GM12878 (cell line): ENCODE results near the gene IRX5. TPM values are rescaled to one million over a fixed set of nuclear protein-coding genes. Genes with fewer than 3 reads are reported as not detected.

Experiments
- ATAC-seq: fragments of 200-7000 bp; cut with Tn5 transposase; 3 replicates; pipeline ENCODE4 v1.9.1; 2020; ENCODE audit warnings: mild to moderate bottlenecking, moderate library complexity
- BruUV-seq: library from RNA; stranded (reverse); fragments of 400-500 nt; replicated peaks from 2 replicates; lab custom pipeline; 2021; lab: Mats Ljungman, UMichigan
- CTCF ChIA-PET: fragments of 300-600 bp; sonication (Branson Sonifier 250); formaldehyde crosslinking; extraction: SDS; loops from one replicate; lab custom pipeline; 2021; ENCODE audit warnings: inconsistent platforms; lab: Yijun Ruan, JAX
- POLR2A ChIA-PET: fragments of 350-600 bp; formaldehyde crosslinking; extraction: SDS; loops from one replicate; lab custom pipeline; 2021; ENCODE audit warnings: inconsistent platforms; lab: Charles Lee
- RAD21 ChIA-PET: fragments of 300-600 bp; sonication (Branson Sonifier 250); formaldehyde crosslinking; loops from one replicate; lab custom pipeline; 2023; ENCODE audit warnings: antibody characterized with exemption; ENCODE audit not compliant: unreplicated experiment; lab: Charles Lee
- SMC1A ChIA-PET: fragments of 300-600 bp; sonication (Branson Sonifier 250); formaldehyde crosslinking; loops from one replicate; lab custom pipeline; 2023; ENCODE audit not compliant: unreplicated experiment, uncharacterized antibody; lab: Charles Lee
- DNase-seq: peaks from one replicate; pipeline ENCODE4 v3.0.0-alpha.2; 2011; ENCODE audit warnings: low read depth, low spot score
- FAIRE-seq: peaks from 3 replicates; lab custom pipeline; 2011; peaks lifted over from hg19 to GRCh38; lab: Jason Lieb, UNC
- H2AFZ ChIP-seq: 2 replicates; pipeline ENCODE4 v1.6.0; 2011; ENCODE audit warnings: low read depth, low read length, control low read depth; ENCODE audit not compliant: control insufficient read depth
- H3K27ac ChIP-seq: 2 replicates; pipeline ENCODE4 v1.5.1; 2011; ENCODE audit warnings: control low read depth; ENCODE audit not compliant: control insufficient read depth, insufficient read depth
- H3K27me3 ChIP-seq, 2 experiments: replicated peaks in 1 of 2; 2 replicates each; pipeline versions ENCODE4 v1.6.0 to v1.6.1; 2011; ENCODE audit warnings: low read length in 1 of 2; ENCODE audit not compliant: control insufficient read depth in 2 of 2, insufficient read depth in 2 of 2
- H3K36me3 ChIP-seq, 2 experiments: 2 replicates each; pipeline ENCODE4 v1.5.1; 2011; ENCODE audit warnings: low read length in 1 of 2; ENCODE audit not compliant: control insufficient read depth in 2 of 2, insufficient read depth in 2 of 2
- H3K4me1 ChIP-seq: 2 replicates; pipeline ENCODE4 v1.6.1; 2011; ENCODE audit warnings: mild to moderate bottlenecking, low read length, moderate library complexity, mixed read lengths; ENCODE audit not compliant: control insufficient read depth, insufficient read depth
- H3K4me2 ChIP-seq: 2 replicates; pipeline ENCODE4 v1.6.0; 2011; ENCODE audit warnings: control low read depth; ENCODE audit not compliant: control insufficient read depth, insufficient read depth
- H3K4me3 ChIP-seq: fragments of 200-600 bp; sonication (generic); 2 replicates; pipeline ENCODE4 v1.5.1; 2016
- H3K79me2 ChIP-seq: 2 replicates; pipeline ENCODE4 v1.6.0; 2011; ENCODE audit warnings: low read length; ENCODE audit not compliant: control insufficient read depth, insufficient read depth
- H3K9ac ChIP-seq: 2 replicates; pipeline ENCODE4 v1.8.0; 2011; ENCODE audit warnings: low read length, control low read depth, mixed read lengths; ENCODE audit not compliant: control insufficient read depth, insufficient read depth
- H3K9me3 ChIP-seq: replicated peaks from 3 replicates; pipeline ENCODE4 v1.5.1; 2011; ENCODE audit warnings: mild to moderate bottlenecking, low read length; ENCODE audit not compliant: control insufficient read depth, insufficient read depth
- H4K20me1 ChIP-seq: 2 replicates; pipeline ENCODE4 v1.6.0; 2011; ENCODE audit not compliant: control insufficient read depth, insufficient read depth
- CHD2 ChIP-seq: IDR thresholded peaks from 2 replicates; pipeline ENCODE4 v1.6.1; 2011; ENCODE audit warnings: low read depth, low read length, improper control_type of control experiment, borderline replicate concordance
- CREB1 ChIP-seq: IDR thresholded peaks from 2 replicates; pipeline ENCODE4 v1.6.1; 2012; ENCODE audit warnings: low read depth, mild to moderate bottlenecking, inconsistent platforms
- HCFC1 ChIP-seq: fragments of 150-350 bp; IDR thresholded peaks from 2 replicates; pipeline ENCODE4 v1.6.1; 2014; ENCODE audit warnings: low read length
- RELA ChIP-seq: fragments of 450-650 bp; IDR thresholded peaks from 2 replicates; pipeline ENCODE4 v1.8.0; 2014; ENCODE audit warnings: borderline replicate concordance; ENCODE audit not compliant: partially characterized antibody
- TCF3 ChIP-seq: IDR thresholded peaks from 2 replicates; pipeline ENCODE4 v1.6.1; 2012; ENCODE audit warnings: low read depth, mild to moderate bottlenecking, low read length, borderline replicate concordance; ENCODE audit not compliant: insufficient read depth
- WGBS: methylation state at CpG from one replicate; pipeline ENCODE4 v1.1.6; 2016; ENCODE audit warnings: low lambda C conversion rate; ENCODE audit not compliant: insufficient replicate concordance, insufficient coverage; ENCODE audit errors: missing lambda C conversion rate; 5-methylcytosine and 5-hydroxymethylcytosine counted together
- in situ Hi-C: fragments of 300-500 bp; cut with MboI; formaldehyde crosslinking; loops from 9 replicates; pipeline ENCODE4 v1.14.3; 2018; ENCODE audit warnings: mixed read lengths
- intact Hi-C: fragments of 100-400 bp; cut with micrococcal nuclease; formaldehyde crosslinking; loops from one replicate; pipeline ENCODE4 v1.14.2; 2022; ENCODE audit not compliant: unreplicated experiment
- polyA plus RNA-seq, 11 experiments: library from polyadenylated mRNA; depleted of rRNA in 4 of 11; unstranded in 6 of 11; stranded (reverse) in 5 of 11; fragments of >200 nt; fragmentation: Nextera tagmentation in 4 of 11; fragmentation: Illumina TruSeq in 1 of 11; extraction: Ambion mirVana in 4 of 11; extraction: Trizol in 1 of 11; gene quantifications; 1 replicate in 1 of 11; 2 replicates in 10 of 11; pipeline versions ENCODE4 v1.2.1 to v1.2.3, GENCODE V29; 2011 to 2016; ENCODE audit warnings: inconsistent platforms in 2 of 11, missing spikeins in 2 of 11, low read depth in 1 of 11
- total RNA-seq, 4 experiments: library from RNA; depleted of rRNA in 3 of 4; stranded (reverse); fragments of >200 nt in 3 of 4; fragmentation: Illumina TruSeq in 1 of 4; extraction: Trizol in 1 of 4; gene quantifications; 2 replicates each; pipeline versions ENCODE4 v1.2.1 to v1.2.3, GENCODE V29; 2013 to 2021
- TF ChIP-seq, protein P1 (sequence below), 3 experiments: IDR thresholded peaks in 2 of 3; conservative IDR thresholded peaks in 1 of 3; 2 replicates each; pipeline ENCODE4 v1.5.1; 2011; ENCODE audit warnings: low read depth in 3 of 3, low read length in 3 of 3, mild to moderate bottlenecking in 3 of 3, control low read depth in 2 of 3, moderate library complexity in 2 of 3, inconsistent platforms in 1 of 3, mixed read lengths in 1 of 3; ENCODE audit not compliant: control insufficient read depth in 2 of 3, insufficient read depth in 1 of 3; ENCODE audit errors: extremely low read depth in 1 of 3
- TF ChIP-seq, protein P2 (sequence below): IDR thresholded peaks from 2 replicates; pipeline ENCODE4 v1.6.1; 2012; ENCODE audit warnings: low read depth, low read length, improper control_type of control experiment

Gene IRX5
- total and polyA plus RNA-seq, 10 of the 15 experiments (the other 5 are each of a cell fraction or from before 2014, with no cell fraction given): 0.08 TPM; not detected in 9

DNA sequence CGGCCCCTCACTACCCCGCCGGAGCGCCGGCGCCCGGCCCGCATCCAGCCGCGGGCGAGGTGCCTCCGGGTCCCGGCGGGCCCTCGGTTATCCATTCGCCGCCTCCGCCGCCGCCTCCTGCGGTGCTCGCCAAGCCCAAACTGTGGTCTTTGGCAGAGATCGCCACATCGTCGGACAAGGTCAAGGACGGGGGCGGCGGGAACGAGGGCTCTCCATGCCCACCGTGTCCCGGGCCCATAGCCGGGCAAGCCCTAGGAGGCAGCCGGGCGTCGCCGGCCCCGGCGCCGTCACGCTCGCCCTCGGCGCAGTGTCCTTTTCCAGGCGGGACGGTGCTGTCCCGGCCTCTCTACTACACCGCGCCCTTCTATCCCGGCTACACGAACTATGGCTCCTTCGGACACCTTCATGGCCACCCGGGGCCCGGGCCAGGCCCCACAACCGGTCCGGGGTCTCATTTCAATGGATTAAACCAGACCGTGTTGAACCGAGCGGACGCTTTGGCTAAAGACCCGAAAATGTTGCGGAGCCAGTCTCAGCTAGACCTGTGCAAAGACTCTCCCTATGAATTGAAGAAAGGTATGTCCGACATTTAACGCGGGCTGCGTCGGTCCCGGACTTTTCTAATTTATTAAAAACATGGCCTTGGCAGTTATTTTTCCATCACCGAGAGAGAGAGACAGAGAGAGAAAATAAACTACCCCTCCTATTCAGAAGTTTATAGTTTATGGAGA lies 2.8 kb downstream of the IRX5 start (continued):
- TF ChIP-seq TCF3: no peak

DNA sequence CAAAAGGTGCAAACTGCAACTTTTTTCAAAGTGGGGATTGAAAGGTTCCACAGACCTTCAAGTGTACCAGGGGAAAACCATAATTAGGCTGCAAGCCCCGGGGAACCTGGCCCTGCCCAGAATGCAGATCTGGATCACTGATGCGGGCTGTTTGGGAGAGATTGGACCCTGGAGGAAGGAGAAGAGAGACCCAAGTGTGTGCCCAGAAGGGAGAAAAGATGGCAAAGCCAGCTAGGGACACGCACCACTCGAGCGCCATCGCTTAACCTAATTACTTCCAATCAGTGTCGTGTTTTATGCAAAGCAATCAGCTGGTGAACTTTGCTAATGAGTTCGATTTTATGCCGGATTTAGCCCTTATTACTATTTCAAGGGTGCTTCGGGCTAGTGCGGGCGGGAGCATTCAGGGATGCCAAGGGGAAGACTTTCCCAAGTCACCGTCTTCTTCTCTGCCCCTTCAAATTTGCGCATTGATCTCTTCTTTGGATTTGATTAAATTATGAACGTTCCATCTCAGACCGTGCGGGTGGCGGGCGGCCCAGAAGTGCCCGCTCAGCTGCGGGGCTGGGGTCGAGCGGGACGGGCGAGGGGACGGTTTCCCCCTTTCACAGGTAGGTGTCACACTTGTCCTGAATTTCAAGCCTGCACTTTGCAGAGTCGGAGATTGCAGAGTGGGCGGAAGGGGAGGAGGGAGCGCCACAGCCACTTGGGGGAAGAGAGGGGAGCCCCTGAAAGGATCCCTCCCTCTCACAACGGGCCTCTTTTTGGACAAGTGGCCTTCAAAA lies 4.0 kb downstream of the IRX5 start:
- Histone ChIP-seq H3K9me3 (peaks cover 6% of the 10 kb centered on the region; the same call in 2 of the 3 replicates), H3K79me2 (no peaks in the 10 kb centered on the region), H3K4me1 (no peaks in the 10 kb centered on the region; the same call in 1 of the 2 replicates), H3K27ac (no peak overlapping the region), H3K4me3 (no peak overlapping the region), H3K36me3 (no peaks in the 10 kb centered on the region), H2AFZ (no peak overlapping the region), H3K9ac (no peak overlapping the region), H3K27me3 (peaks cover 7 to 39% of the 10 kb centered on the region in 2 experiments), H4K20me1 (no peaks in the 10 kb centered on the region), H3K4me2 (no peak overlapping the region)
- RAD21 ChIA-PET: no interaction called here
- POLR2A ChIA-PET: no interaction called here
- TF ChIP-seq HCFC1 (no peak), CHD2 (no peak), RELA (no peak), CREB1 (no peak)
- TF ChIP-seq, protein P1, sequence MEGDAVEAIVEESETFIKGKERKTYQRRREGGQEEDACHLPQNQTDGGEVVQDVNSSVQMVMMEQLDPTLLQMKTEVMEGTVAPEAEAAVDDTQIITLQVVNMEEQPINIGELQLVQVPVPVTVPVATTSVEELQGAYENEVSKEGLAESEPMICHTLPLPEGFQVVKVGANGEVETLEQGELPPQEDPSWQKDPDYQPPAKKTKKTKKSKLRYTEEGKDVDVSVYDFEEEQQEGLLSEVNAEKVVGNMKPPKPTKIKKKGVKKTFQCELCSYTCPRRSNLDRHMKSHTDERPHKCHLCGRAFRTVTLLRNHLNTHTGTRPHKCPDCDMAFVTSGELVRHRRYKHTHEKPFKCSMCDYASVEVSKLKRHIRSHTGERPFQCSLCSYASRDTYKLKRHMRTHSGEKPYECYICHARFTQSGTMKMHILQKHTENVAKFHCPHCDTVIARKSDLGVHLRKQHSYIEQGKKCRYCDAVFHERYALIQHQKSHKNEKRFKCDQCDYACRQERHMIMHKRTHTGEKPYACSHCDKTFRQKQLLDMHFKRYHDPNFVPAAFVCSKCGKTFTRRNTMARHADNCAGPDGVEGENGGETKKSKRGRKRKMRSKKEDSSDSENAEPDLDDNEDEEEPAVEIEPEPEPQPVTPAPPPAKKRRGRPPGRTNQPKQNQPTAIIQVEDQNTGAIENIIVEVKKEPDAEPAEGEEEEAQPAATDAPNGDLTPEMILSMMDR (IDR thresholded peaks at IDR 0.05 in 2 of 3, conservative IDR thresholded peaks at IDR 0.05 in 1 of 3; ENCODE audit: control insufficient read depth in 2 of 3, extremely low read depth in 1 of 3, insufficient read depth in 1 of 3, low read depth in 3 of 3, low read length in 3 of 3): 0 out of 6 replicates have a peak, but pooled peaks of 2 of the 3 experiments have one; percentile 1 to 8
- TF ChIP-seq, protein P2, sequence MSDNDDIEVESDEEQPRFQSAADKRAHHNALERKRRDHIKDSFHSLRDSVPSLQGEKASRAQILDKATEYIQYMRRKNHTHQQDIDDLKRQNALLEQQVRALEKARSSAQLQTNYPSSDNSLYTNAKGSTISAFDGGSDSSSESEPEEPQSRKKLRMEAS: no peak
- 28% methylated on average over 27 of the region's 30 CpGs for WGBS
- intact Hi-C loops: no loop called here
- DNase-seq (no peak), FAIRE-seq (no peak), ATAC-seq (no peak)
- SMC1A ChIA-PET: no interaction called here
- CTCF ChIA-PET: no interaction called here
- in situ Hi-C loops: no loop called here
- BruUV-seq: no TSS peak
